DMS79 (cell line): ENCODE data around the gene GPA33.

Experiments used
- DNase-seq: peaks from one replicate; lab custom pipeline; 2025; lab: John Stamatoyannopoulos, UW

GPA33 gene

GRCh38 chr1:167090314-167090942, at the start of gene GPA33:
Gene GPA33 (minus strand): TSS chr1:167090377. CDS start chr1:167090287, 90 bp downstream.
- DNase-seq = no peak

GRCh38 chr1:167138703-167139102, 48.5 kb upstream of the GPA33 start:
- no peak for DNase-seq

GRCh38 chr1:167137793-167138510, 47.8 kb upstream of the GPA33 start:
- DNase-seq = no peak

- DNase-seq = no peak
Observed at GRCh38 chr1:167137332-167137781, 47.2 kb upstream of the GPA33 start.

GRCh38 chr1:167136806-167137205, 46.6 kb upstream of the GPA33 start:
- DNase-seq = no peak

- DNase-seq = no peak
Observed at GRCh38 chr1:167136191-167136614, 46.0 kb upstream of the GPA33 start.

GRCh38 chr1:167135281-167135840, 45.2 kb upstream of the GPA33 start:
- DNase-seq = no peak

GRCh38 chr1:167132301-167133010, 42.3 kb upstream of the GPA33 start:
- no peak for DNase-seq

- DNase-seq = no peak
Observed at GRCh38 chr1:167130829-167131510, 40.8 kb upstream of the GPA33 start.

GRCh38 chr1:167128261-167129227, 38.4 kb upstream of the GPA33 start:
- DNase-seq = no peak

- DNase-seq = no peak
Observed at GRCh38 chr1:167127661-167128060, 37.5 kb upstream of the GPA33 start.

- DNase-seq = no peak
Observed at GRCh38 chr1:167127236-167127635, 37.1 kb upstream of the GPA33 start.

- DNase-seq = no peak
Observed at GRCh38 chr1:167126811-167127210, 36.6 kb upstream of the GPA33 start.

- no peak for DNase-seq
Observed at GRCh38 chr1:167126317-167126716, 36.1 kb upstream of the GPA33 start.

GRCh38 chr1:167122568-167122967, 32.4 kb upstream of the GPA33 start:
- no peak for DNase-seq

GRCh38 chr1:167122121-167122480, 31.9 kb upstream of the GPA33 start:
- no peak for DNase-seq

- peak; percentile 22 for DNase-seq
Observed at GRCh38 chr1:167121375-167122120, 31.4 kb upstream of the GPA33 start.

GRCh38 chr1:167120899-167121298, 30.7 kb upstream of the GPA33 start:
- DNase-seq = no peak

- no peak for DNase-seq
Observed at GRCh38 chr1:167119696-167120095, 29.5 kb upstream of the GPA33 start.

- no peak for DNase-seq
Observed at GRCh38 chr1:167118188-167118587, 28.0 kb upstream of the GPA33 start.
